ENCODE measurements around the gene WASF3.

WASF3 gene

DNA sequence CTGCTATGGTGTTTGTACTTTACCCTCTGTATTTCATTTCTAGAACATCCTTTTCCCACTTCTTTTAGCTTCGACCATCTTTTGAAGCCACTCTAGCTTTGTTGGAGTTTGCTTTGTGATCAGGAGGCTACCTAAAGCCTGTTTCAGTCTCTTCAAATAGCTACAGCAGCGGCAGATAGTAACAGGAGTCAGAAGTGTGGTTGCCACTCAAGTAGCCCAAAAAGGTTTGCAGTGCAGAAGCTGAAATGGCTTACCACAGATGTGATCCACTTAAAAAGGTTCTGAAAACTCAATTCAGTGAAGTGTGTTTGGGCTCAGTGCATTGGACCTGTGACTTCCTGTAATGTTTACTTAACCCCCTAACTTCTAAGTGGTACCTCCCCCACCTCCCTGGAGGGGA lies 26.2 kb downstream of the WASF3 start:
- Histone ChIP-seq H3K27me3 (replicated peaks; ENCODE audit: control insufficient read depth, insufficient read depth, low read length) (no peaks in the 10 kb centered on the region), H3K4me3 (replicated peaks; ENCODE audit: low read depth, low read length) (no peak overlapping the region), H3K36me3 (ENCODE audit: control insufficient read depth, insufficient read depth, low read length) (no peaks in the 10 kb centered on the region)
- DNase-seq (ENCODE audit: extremely low read depth, insufficient read length): no peak
- TF ChIP-seq CTCF (IDR thresholded peaks at IDR 0.05; ENCODE audit: insufficient read depth, low read length, poor library complexity, severe bottlenecking): no peak

DNA sequence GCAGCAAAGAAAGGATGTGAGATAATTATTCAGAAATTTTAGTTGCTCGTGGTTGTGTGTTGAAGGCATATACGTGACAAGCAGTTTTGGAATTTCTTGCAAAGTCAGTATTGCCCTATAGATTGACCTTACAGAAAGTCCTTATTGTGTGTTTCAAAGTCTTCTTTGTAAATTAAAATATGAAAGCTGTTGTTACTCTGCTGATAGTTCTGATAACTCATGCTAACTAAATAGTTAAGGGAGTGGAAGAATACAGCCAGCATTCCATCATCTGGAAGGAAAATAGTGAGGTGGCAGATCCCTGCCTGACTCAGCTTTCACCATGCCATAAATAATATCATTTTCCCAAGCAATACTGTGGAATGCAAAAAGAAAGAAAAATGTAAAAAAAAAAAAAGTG lies 27.2 kb downstream of the WASF3 start:
- Histone ChIP-seq H3K4me3 (replicated peaks; ENCODE audit: low read depth, low read length) (no peak overlapping the region), H3K36me3 (ENCODE audit: control insufficient read depth, insufficient read depth, low read length) (no peaks in the 10 kb centered on the region), H3K27me3 (replicated peaks; ENCODE audit: control insufficient read depth, insufficient read depth, low read length) (no peaks in the 10 kb centered on the region)
- DNase-seq (ENCODE audit: extremely low read depth, insufficient read length): no peak
- TF ChIP-seq CTCF (IDR thresholded peaks at IDR 0.05; ENCODE audit: insufficient read depth, low read length, poor library complexity, severe bottlenecking): no peak

DNA sequence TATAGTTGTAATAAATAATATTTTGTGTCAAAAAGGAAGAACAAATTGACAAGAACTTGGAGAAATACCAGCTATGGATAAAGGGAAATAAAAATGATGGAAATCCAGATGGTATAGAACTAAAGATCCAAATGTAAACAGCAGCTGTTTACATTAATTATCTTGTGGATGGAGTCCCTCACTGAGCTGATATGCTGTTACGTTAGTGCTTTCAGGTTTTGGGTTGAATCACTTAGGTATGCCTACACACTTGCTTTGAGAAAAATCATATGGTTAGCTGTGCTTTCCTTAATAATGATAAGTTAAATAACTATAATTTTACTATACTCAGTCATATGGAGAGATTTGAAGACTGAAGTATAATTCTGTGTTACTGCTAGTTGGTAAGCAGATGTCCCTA lies 27.7 kb downstream of the WASF3 start:
- H3K27me3 ChIP-seq (replicated peaks; ENCODE audit: control insufficient read depth, insufficient read depth, low read length): no peaks in the 10 kb centered on the region
- TF ChIP-seq CTCF (IDR thresholded peaks at IDR 0.05; ENCODE audit: insufficient read depth, low read length, poor library complexity, severe bottlenecking): no peak
- no peak overlapping the region for H3K4me3 ChIP-seq (replicated peaks; ENCODE audit: low read depth, low read length)
- H3K36me3 ChIP-seq (ENCODE audit: control insufficient read depth, insufficient read depth, low read length): no peaks in the 10 kb centered on the region
- DNase-seq (ENCODE audit: extremely low read depth, insufficient read length): no peak

- no peak for DNase-seq (ENCODE audit: extremely low read depth, insufficient read length)
- Histone ChIP-seq H3K4me3 (replicated peaks; ENCODE audit: low read depth, low read length) (no peak overlapping the region), H3K27me3 (replicated peaks; ENCODE audit: control insufficient read depth, insufficient read depth, low read length) (peaks cover under 1% of the 10 kb centered on the region; the same call in 1 of the 2 replicates), H3K36me3 (ENCODE audit: control insufficient read depth, insufficient read depth, low read length) (no peaks in the 10 kb centered on the region)
- no peak for TF ChIP-seq CTCF (IDR thresholded peaks at IDR 0.05; ENCODE audit: insufficient read depth, low read length, poor library complexity, severe bottlenecking)
Observed at GRCh38 chr13:26587251-26587650, 29.8 kb downstream of the WASF3 start.

DNA sequence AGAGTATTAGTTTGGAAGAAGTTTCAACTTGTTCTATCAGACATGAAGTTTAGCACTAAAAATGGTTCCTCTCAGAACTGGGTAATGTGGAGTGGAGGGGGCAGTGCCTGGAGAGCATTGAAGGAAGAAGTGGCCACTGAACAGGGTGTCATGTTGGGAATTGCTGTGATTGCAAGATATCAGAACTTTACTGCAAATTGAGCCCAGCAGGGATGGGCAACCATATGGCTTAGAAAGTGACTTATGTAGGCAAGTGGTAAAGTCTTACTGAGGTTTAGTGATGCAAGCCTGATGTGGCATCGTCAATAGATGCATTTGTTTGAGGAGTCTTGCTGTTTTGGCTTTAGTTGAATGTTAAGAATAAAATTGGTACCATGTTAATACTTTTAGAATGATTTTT lies 31.7 kb downstream of the WASF3 start:
- Histone ChIP-seq H3K36me3 (ENCODE audit: control insufficient read depth, insufficient read depth, low read length) (no peaks in the 10 kb centered on the region), H3K4me3 (replicated peaks; ENCODE audit: low read depth, low read length) (no peak overlapping the region), H3K27me3 (replicated peaks; ENCODE audit: control insufficient read depth, insufficient read depth, low read length) (peaks cover 1% of the 10 kb centered on the region; the same call in 1 of the 2 replicates)
- DNase-seq (ENCODE audit: extremely low read depth, insufficient read length): no peak
- TF ChIP-seq CTCF (IDR thresholded peaks at IDR 0.05; ENCODE audit: insufficient read depth, low read length, poor library complexity, severe bottlenecking): no peak

- Histone ChIP-seq H3K36me3 (ENCODE audit: control insufficient read depth, insufficient read depth, low read length) (no peaks in the 10 kb centered on the region), H3K27me3 (replicated peaks; ENCODE audit: control insufficient read depth, insufficient read depth, low read length) (peaks cover 1% of the 10 kb centered on the region; the same call in 1 of the 2 replicates), H3K4me3 (replicated peaks; ENCODE audit: low read depth, low read length) (no peak overlapping the region)
- DNase-seq (ENCODE audit: extremely low read depth, insufficient read length): no peak
- TF ChIP-seq CTCF (IDR thresholded peaks at IDR 0.05; ENCODE audit: insufficient read depth, low read length, poor library complexity, severe bottlenecking): no peak
Observed at GRCh38 chr13:26589754-26590153, 32.3 kb downstream of the WASF3 start.

All from GM06990 (cell line).